ENCODE data around the gene ZIC5. TPM values are rescaled to one million over a fixed set of nuclear protein-coding genes. Genes with fewer than 3 reads are reported as not detected.
A peak's percentile ranks its signal among the peaks of the same experiment; 100 is the strongest.

Gene ZIC5
- total and polyA plus RNA-seq, 2 of the 13 experiments (the other 11 are each of a cell fraction or from before 2014, with no cell fraction given): 0.02 to 0.07 TPM

- TF ChIP-seq ZNF292 (CRISPR knock-in tag; IDR thresholded peaks at IDR 0.05; ENCODE audit: borderline replicate concordance, low read depth) (no peak), KLF9 (CRISPR knock-in tag; IDR thresholded peaks at IDR 0.05; ENCODE audit: low read depth) (no peak), ZNF800 (CRISPR knock-in tag; IDR thresholded peaks at IDR 0.05) (peak; percentile 87), UBTF (CRISPR knock-in tag; IDR thresholded peaks at IDR 0.05) (peak; percentile 37; the same call in 1 of the 2 replicates), EED (CRISPR knock-in tag; IDR thresholded peaks at IDR 0.05) (peak; percentile 23; the same call in 1 of the 2 replicates), CAMTA2 (CRISPR knock-in tag; IDR thresholded peaks at IDR 0.05; ENCODE audit: borderline replicate concordance) (no peak), ZNF10 (CRISPR knock-in tag; IDR thresholded peaks at IDR 0.05; ENCODE audit: borderline replicate concordance, low read depth) (no peak), CEBPB (IDR thresholded peaks at IDR 0.05; ENCODE audit: borderline replicate concordance, low read depth, low read length) (no peak), ZSCAN21 (CRISPR knock-in tag; IDR thresholded peaks at IDR 0.05; ENCODE audit: borderline replicate concordance) (0 out of 2 replicates have a peak, but pooled peaks have one; percentile 22), HNF4A (CRISPR knock-in tag; IDR thresholded peaks at IDR 0.05) (no peak), ZNF563 (CRISPR knock-in tag; IDR thresholded peaks at IDR 0.05) (0 out of 2 replicates have a peak, but pooled peaks have one; percentile 32), BORCS8-MEF2B (CRISPR knock-in tag; IDR thresholded peaks at IDR 0.05) (no peak), NR0B2 (CRISPR knock-in tag; IDR thresholded peaks at IDR 0.05) (0 out of 2 replicates have a peak, but pooled peaks have one; percentile 38), BCL6 (CRISPR knock-in tag; IDR thresholded peaks at IDR 0.05) (peak; percentile 49; the same call in 1 of the 2 replicates), SOX5 (CRISPR knock-in tag; IDR thresholded peaks at IDR 0.05; ENCODE audit: borderline replicate concordance) (no peak)
- TF ChIP-seq, protein P1, sequence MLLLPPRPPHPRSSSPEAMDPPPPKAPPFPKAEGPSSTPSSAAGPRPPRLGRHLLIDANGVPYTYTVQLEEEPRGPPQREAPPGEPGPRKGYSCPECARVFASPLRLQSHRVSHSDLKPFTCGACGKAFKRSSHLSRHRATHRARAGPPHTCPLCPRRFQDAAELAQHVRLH (CRISPR knock-in tag; IDR thresholded peaks at IDR 0.05; ENCODE audit: borderline replicate concordance, low read depth): no peak
- TF ChIP-seq, protein P2, sequence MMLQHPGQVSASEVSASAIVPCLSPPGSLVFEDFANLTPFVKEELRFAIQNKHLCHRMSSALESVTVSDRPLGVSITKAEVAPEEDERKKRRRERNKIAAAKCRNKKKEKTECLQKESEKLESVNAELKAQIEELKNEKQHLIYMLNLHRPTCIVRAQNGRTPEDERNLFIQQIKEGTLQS (CRISPR knock-in tag; IDR thresholded peaks at IDR 0.05): no peak
- TF ChIP-seq, protein P3, sequence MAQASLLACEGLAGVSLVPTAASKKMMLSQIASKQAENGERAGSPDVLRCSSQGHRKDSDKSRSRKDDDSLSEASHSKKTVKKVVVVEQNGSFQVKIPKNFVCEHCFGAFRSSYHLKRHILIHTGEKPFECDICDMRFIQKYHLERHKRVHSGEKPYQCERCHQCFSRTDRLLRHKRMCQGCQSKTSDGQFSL (CRISPR knock-in tag; IDR thresholded peaks at IDR 0.05): no peak
- TF ChIP-seq, protein P4, sequence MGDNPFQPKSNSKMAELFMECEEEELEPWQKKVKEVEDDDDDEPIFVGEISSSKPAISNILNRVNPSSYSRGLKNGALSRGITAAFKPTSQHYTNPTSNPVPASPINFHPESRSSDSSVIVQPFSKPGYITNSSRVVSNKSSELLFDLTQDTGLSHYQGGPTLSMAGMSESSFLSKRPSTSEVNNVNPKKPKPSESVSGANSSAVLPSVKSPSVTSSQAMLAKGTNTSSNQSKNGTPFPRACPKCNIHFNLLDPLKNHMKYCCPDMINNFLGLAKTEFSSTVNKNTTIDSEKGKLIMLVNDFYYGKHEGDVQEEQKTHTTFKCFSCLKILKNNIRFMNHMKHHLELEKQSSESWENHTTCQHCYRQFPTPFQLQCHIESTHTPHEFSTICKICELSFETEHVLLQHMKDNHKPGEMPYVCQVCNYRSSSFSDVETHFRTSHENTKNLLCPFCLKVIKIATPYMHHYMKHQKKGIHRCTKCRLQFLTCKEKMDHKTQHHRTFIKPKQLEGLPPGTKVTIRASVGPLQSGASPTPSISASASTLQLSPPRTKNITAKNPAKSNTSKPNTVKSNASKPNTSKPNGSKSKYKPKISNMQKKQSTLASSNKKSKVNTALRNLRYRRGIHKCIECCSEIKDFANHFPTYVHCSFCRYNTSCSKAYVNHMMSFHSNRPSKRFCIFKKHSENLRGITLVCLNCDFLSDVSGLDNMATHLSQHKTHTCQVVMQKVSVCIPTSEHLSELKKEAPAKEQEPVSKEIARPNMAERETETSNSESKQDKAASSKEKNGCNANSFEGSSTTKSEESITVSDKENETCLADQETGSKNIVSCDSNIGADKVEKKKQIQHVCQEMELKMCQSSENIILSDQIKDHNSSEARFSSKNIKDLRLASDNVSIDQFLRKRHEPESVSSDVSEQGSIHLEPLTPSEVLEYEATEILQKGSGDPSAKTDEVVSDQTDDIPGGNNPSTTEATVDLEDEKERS (CRISPR knock-in tag; IDR thresholded peaks at IDR 0.05): no peak
- TF ChIP-seq, protein P5, sequence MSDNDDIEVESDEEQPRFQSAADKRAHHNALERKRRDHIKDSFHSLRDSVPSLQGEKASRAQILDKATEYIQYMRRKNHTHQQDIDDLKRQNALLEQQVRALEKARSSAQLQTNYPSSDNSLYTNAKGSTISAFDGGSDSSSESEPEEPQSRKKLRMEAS (IDR thresholded peaks at IDR 0.05): peak; percentile 51; the same call in 1 of the 2 replicates
Measured at GRCh38 chr13:99982036-99982730, 10.6 kb upstream of the ZIC5 start (continued).
